Measurements from ENCODE around the gene DLST. TPM values are rescaled to one million over a fixed set of nuclear protein-coding genes. Genes with fewer than 3 reads are reported as not detected.
"Not testable (repeated sequence)": the region's sequence is repeated elsewhere in the genome, so short reads cannot be mapped to it uniquely, and the experiment has no call there.

The DLST gene
- total RNA-seq, 2 experiments from 2014 or later, result 106 to 108 TPM

DNA sequence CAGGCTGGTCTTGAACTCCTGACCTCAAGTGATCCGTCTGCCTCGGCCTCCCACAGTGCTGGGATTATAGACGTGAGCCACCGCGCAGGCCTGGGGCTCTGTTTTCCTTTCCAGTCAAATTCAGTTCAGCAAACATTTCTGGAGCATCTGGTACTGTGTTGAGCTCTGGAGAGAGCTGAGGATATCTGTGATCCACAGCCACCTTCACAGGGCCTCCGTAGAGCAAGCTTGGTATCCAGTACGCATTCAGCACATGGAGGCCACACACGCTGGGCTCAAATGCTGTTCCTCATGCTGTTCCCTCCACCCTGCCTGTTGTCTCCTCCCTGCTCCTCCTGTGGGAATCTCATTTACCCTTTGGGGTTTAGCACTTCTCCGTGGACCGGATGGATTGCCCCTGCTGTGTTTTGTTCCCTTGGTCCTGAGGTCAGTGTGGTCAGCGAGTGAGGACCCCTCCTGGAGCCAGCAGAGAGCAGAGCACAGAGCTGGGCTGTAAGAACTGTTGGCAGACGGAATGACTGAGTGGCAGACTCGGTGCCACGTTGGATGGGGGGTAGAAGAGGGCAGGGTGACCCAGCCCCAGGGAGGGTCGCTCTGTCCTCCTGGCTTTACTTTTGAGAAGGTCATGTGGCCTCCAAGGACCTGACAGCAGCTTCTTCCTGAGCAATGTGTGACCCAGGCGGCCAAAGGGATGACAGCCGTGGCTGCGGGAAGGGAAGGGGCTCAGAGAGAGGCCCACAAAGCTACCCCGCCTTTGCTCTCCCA is 40.5 kb downstream of the DLST start:
- Mint-ChIP-seq H3K27ac (no peak overlapping the region), H3K36me3 (ENCODE audit: low read depth) (no peaks in the 10 kb centered on the region), H3K27me3 (peaks cover 13% of the 10 kb centered on the region), H3K4me1 (peaks cover 2% of the 10 kb centered on the region), H3K9me3 (no peaks in the 10 kb centered on the region), H3K4me3 (peak overlapping the region; percentile 66)
- ChIA-PET POLR2A (interaction anchor here (1.6 to 2.1 kb wide), 2 partner anchors 18 to 40 kb away, joined by 6 to 13 read pairs; partner anchors contain the start of gene DLST), CTCF (interaction anchor here (1.3 to 2.8 kb wide), 7 partner anchors 16 to 24 kb away, joined by 4 to 16 read pairs (median 4); no protein-coding TSS in a partner anchor)
- DNase-seq, result no peak

- ChIA-PET POLR2A (interaction anchor here (1.0 to 2.1 kb wide), 6 partner anchors 9 to 80 kb away, joined by 3 to 13 read pairs (median 4); partner anchors contain the start of genes DLST and EIF2B2), CTCF (interaction anchor here (0.7 to 2.3 kb wide), 13 partner anchors 9 to 167 kb away, joined by 3 to 16 read pairs (median 4); partner anchors contain the start of gene ZC2HC1C)
- Mint-ChIP-seq H3K4me3 (peak within 1 kb of the TSS; percentile 66), H3K36me3 (ENCODE audit: low read depth) (no peaks in the 10 kb centered on the region), H3K9me3 (no peaks in the 10 kb centered on the region), H3K27me3 (peaks cover 19% of the 10 kb centered on the region), H3K4me1 (peaks cover 2% of the 10 kb centered on the region), H3K27ac (no peak within 1 kb of the TSS)
- DNase-seq, result peak; percentile 77
These were observed 41.2 kb downstream of the DLST start, which contains the start of gene RPS6KL1 for GRCh38 chr14:74922752-74923401. TSS of gene RPS6KL1 (minus strand) at chr14:74923260. CDS start at chr14:74921541, 1,719 bp downstream.

DNA sequence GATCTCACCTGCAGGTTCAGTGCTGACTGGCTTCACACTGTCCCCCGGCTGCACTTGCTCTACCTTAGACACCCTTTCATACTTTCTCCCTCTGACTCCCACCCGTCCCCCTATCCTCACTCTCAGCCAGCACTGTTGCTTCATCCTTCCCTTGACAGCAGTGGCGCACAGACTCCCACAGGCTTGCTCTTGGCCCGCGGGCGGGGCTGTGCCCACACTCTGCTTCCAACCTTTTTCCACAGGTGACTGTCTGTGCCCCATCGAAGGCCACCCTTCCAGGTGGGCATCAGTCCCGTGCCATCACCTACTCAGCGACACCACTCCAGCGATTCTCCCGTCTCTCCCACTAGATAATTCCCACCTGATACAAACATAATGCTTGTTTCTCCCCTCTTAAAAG is 42.3 kb downstream of the DLST start:
- Mint-ChIP-seq H3K36me3 (ENCODE audit: low read depth) (no peaks in the 10 kb centered on the region), H3K27ac (no peak overlapping the region), H3K27me3 (peaks cover 20% of the 10 kb centered on the region), H3K4me3 (no peak overlapping the region), H3K4me1 (peaks cover 3% of the 10 kb centered on the region), H3K9me3 (no peaks in the 10 kb centered on the region)
- no peak for DNase-seq
- ChIA-PET POLR2A (interaction anchor here (1.0 to 2.1 kb wide), 4 partner anchors 8 to 79 kb away, joined by 3 to 13 read pairs (median 4); partner anchors contain the start of genes DLST and EIF2B2), CTCF (interaction anchor here (1.4 to 2.3 kb wide), 4 partner anchors 14 to 63 kb away, joined by 4 to 16 read pairs (median 8); no protein-coding TSS in a partner anchor)

DNA sequence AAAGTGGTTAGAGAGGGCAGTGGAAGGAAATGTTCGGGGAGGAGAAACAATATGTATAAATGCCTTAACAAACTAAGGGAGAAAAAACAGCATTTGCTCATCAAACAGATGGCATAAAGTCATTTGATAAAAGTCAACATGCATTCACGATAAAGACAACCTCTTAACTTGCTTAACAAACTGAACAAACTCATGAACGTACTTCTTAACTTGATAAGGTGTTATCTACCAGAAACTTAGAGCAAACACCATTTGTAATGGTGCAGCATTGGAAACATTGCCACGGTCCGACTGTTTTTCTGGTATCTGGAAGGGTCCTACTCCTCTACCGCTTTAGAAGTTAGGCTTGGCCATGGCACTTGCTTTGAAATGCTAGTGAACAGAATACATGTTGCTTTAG is 45.5 kb downstream of the DLST start:
- Mint-ChIP-seq H3K27ac (no peak overlapping the region), H3K4me3 (no peak overlapping the region), H3K9me3 (no peaks in the 10 kb centered on the region), H3K27me3 (peaks cover 29% of the 10 kb centered on the region), H3K36me3 (ENCODE audit: low read depth) (no peaks in the 10 kb centered on the region), H3K4me1 (peaks cover 10% of the 10 kb centered on the region)
- DNase-seq, result no peak
- POLR2A ChIA-PET, result interaction anchor here (1.1 kb wide), 1 partner anchor 14 kb away, joined by 3 read pairs; no protein-coding TSS in a partner anchor
- CTCF ChIA-PET, result interaction anchor here (0.9 kb wide), 1 partner anchor 21 kb away, joined by 3 read pairs; no protein-coding TSS in a partner anchor

DNA sequence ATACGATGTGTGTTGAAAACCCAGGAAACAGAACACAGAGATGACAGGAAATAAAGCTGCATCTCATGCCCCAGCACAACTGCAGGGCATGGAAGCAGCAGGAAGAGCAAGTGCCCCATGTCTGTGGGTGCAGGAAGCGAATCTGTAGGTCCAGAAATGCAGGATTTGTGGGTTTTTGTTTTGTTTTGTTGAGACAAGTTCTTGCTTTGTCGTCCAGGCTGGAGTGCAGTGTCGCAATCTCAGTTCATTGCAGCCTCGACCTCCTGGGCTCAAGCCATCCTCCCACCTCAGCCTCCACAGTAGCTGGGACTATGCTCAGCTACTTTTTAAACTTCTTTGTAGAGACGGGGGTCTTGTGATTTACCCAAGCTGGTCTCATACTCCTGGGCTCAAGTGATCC is 47.5 kb downstream of the DLST start:
- Mint-ChIP-seq H3K36me3 (ENCODE audit: low read depth) (no peaks in the 10 kb centered on the region), H3K27ac (no peak overlapping the region), H3K27me3 (peaks cover 33% of the 10 kb centered on the region), H3K4me1 (peaks cover 16% of the 10 kb centered on the region), H3K9me3 (no peaks in the 10 kb centered on the region), H3K4me3 (no peak overlapping the region)
- ChIA-PET CTCF (interaction anchor here (0.6 to 3.3 kb wide), 4 partner anchors 17 to 368 kb away, joined by 3 to 23 read pairs (median 4); no protein-coding TSS in a partner anchor), POLR2A (no interaction called here)
- no peak for DNase-seq

GRCh38 chr14:74931744-74932143 is 50.0 kb downstream of the DLST start:
- CTCF ChIA-PET, result interaction anchor here (0.9 to 3.3 kb wide), 3 partner anchors 8 to 14 kb away, joined by 3 to 23 read pairs (median 3); partner anchors contain the start of gene RPS6KL1
- POLR2A ChIA-PET, result interaction anchor here (0.6 to 2.9 kb wide), 3 partner anchors 8 to 571 kb away, joined by 3 to 8 read pairs (median 5); partner anchors contain the start of gene RPS6KL1
- Mint-ChIP-seq H3K27me3 (peaks cover 26% of the 10 kb centered on the region), H3K4me1 (peaks cover 17% of the 10 kb centered on the region)
- not testable (repeated sequence) for H3K4me3 Mint-ChIP-seq; DNase-seq; H3K36me3 Mint-ChIP-seq (ENCODE audit: low read depth); H3K9me3 Mint-ChIP-seq; H3K27ac Mint-ChIP-seq

- no peak for DNase-seq
- CTCF ChIA-PET, result no interaction called here
- Mint-ChIP-seq H3K36me3 (ENCODE audit: low read depth) (no peaks in the 10 kb centered on the region), H3K4me3 (no peak overlapping the region), H3K27me3 (peaks cover 20% of the 10 kb centered on the region), H3K4me1 (peaks cover 22% of the 10 kb centered on the region), H3K27ac (no peak overlapping the region), H3K9me3 (no peaks in the 10 kb centered on the region)
- POLR2A ChIA-PET, result interaction anchor here (0.6 to 2.9 kb wide), 3 partner anchors 8 to 571 kb away, joined by 3 to 8 read pairs (median 5); partner anchors contain the start of gene RPS6KL1
These were observed 50.7 kb downstream of the DLST start for GRCh38 chr14:74932401-74932901.

GRCh38 chr14:74932936-74933335 is 51.2 kb downstream of the DLST start:
- H3K36me3 Mint-ChIP-seq (ENCODE audit: low read depth); H3K4me3 Mint-ChIP-seq; DNase-seq; CTCF ChIA-PET; H3K27ac Mint-ChIP-seq; H3K9me3 Mint-ChIP-seq: not testable (repeated sequence)
- POLR2A ChIA-PET, result interaction anchor here (2.9 kb wide), 1 partner anchor 8 kb away, joined by 8 read pairs; no protein-coding TSS in a partner anchor
- Mint-ChIP-seq H3K4me1 (peaks cover 26% of the 10 kb centered on the region), H3K27me3 (peaks cover 17% of the 10 kb centered on the region)

GRCh38 chr14:74934041-74934440 is 52.3 kb downstream of the DLST start:
- H3K36me3 Mint-ChIP-seq (ENCODE audit: low read depth), result no peaks in the 10 kb centered on the region
- H3K27ac Mint-ChIP-seq, result no peak overlapping the region
- H3K4me3 Mint-ChIP-seq, result no peak overlapping the region
- no peaks in the 10 kb centered on the region for H3K9me3 Mint-ChIP-seq
- peaks cover 16% of the 10 kb centered on the region for H3K27me3 Mint-ChIP-seq
- POLR2A ChIA-PET, result no interaction called here
- peaks cover 33% of the 10 kb centered on the region for H3K4me1 Mint-ChIP-seq
- CTCF ChIA-PET, result interaction anchor here (1.0 to 1.3 kb wide), 2 partner anchors 11 to 154 kb away, joined by 3 read pairs; partner anchors contain the start of gene RPS6KL1
- no peak for DNase-seq

- Mint-ChIP-seq H3K36me3 (ENCODE audit: low read depth) (no peaks in the 10 kb centered on the region), H3K27me3 (peaks cover 11% of the 10 kb centered on the region), H3K4me1 (peaks cover 30% of the 10 kb centered on the region), H3K9me3 (no peaks in the 10 kb centered on the region), H3K4me3 (no peak overlapping the region), H3K27ac (no peak overlapping the region)
- DNase-seq, result no peak
- ChIA-PET POLR2A (no interaction called here), CTCF (interaction anchor here (1.0 to 1.3 kb wide), 2 partner anchors 12 to 154 kb away, joined by 3 read pairs; partner anchors contain the start of gene RPS6KL1)
These were observed 53.0 kb downstream of the DLST start for GRCh38 chr14:74934476-74935359.

DNA sequence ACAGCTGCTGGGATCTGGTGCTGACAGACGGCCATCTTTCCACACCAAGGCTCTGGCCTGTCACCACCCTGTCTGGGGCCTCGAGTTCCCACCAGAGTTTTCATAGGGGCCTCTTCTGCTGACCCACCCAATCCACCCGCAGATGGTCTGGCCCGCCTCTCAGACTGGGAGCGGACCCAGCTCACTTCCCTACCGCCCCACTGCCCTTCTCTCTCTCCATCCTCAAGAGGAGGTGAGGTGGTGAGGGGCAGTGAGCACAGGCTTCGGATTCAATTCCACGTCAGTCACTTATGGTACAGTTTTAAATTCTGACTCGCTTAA is 53.6 kb downstream of the DLST start:
- peaks cover 10% of the 10 kb centered on the region for H3K27me3 Mint-ChIP-seq
- H3K4me1 Mint-ChIP-seq, result peaks cover 35% of the 10 kb centered on the region
- CTCF ChIA-PET, result interaction anchor here (1.3 kb wide), 1 partner anchor 11 kb away, joined by 5 read pairs; no protein-coding TSS in a partner anchor
- POLR2A ChIA-PET, result no interaction called here
- H3K4me3 Mint-ChIP-seq, result no peak overlapping the region
- DNase-seq, result no peak
- no peaks in the 10 kb centered on the region for H3K9me3 Mint-ChIP-seq
- no peaks in the 10 kb centered on the region for H3K36me3 Mint-ChIP-seq (ENCODE audit: low read depth)
- H3K27ac Mint-ChIP-seq, result no peak overlapping the region

- no peak for DNase-seq
- no peak overlapping the region for H3K27ac Mint-ChIP-seq
- ChIA-PET CTCF (interaction anchor here (0.8 to 1.3 kb wide), 4 partner anchors 10 to 152 kb away, joined by 3 to 5 read pairs (median 4); no protein-coding TSS in a partner anchor), POLR2A (no interaction called here)
- H3K27me3 Mint-ChIP-seq, result peaks cover 8% of the 10 kb centered on the region
- H3K36me3 Mint-ChIP-seq (ENCODE audit: low read depth), result no peaks in the 10 kb centered on the region
- no peak overlapping the region for H3K4me3 Mint-ChIP-seq
- peaks cover 41% of the 10 kb centered on the region for H3K4me1 Mint-ChIP-seq
- no peaks in the 10 kb centered on the region for H3K9me3 Mint-ChIP-seq
These were observed 54.4 kb downstream of the DLST start for GRCh38 chr14:74936151-74936550.

Data from activated CD4-positive, alpha-beta memory T cell treated with anti-CD3 and anti-CD28 coated beads, Interleukin-2, amount 10 ng/mL, durations not matched to agents 7 days and 5 days (primary cell).